ENCODE data around the gene TNS3.
"Not testable (repeated sequence)": the region's sequence is repeated elsewhere in the genome, so short reads cannot be mapped to it uniquely, and the experiment has no call there.

The TNS3 gene

GRCh38 chr7:47559306-47560220 lies 22.3 kb downstream of the TNS3 start:
- DNase-seq, result peak; percentile 19

GRCh38 chr7:47557694-47558670 lies 23.9 kb downstream of the TNS3 start:
- DNase-seq, result peak; percentile 38

DNA sequence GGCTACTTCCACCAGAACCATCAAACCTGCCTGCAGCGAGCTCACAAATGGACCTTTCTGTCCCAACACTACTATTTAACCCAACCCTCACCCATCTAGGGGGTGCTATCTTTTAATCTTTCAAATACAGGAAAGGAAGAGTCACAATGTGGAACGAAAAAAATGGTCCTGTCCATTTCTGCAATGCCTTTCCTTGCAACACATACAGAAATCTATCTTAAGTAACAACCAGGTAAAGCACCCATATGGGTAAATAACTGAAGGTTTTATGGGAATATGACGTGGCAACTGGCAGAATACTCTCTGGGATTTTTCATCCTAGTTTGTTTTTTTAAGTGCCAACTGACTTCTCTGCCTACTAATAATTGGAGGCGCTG lies 24.6 kb downstream of the TNS3 start:
- peak; percentile 1 for DNase-seq

DNA sequence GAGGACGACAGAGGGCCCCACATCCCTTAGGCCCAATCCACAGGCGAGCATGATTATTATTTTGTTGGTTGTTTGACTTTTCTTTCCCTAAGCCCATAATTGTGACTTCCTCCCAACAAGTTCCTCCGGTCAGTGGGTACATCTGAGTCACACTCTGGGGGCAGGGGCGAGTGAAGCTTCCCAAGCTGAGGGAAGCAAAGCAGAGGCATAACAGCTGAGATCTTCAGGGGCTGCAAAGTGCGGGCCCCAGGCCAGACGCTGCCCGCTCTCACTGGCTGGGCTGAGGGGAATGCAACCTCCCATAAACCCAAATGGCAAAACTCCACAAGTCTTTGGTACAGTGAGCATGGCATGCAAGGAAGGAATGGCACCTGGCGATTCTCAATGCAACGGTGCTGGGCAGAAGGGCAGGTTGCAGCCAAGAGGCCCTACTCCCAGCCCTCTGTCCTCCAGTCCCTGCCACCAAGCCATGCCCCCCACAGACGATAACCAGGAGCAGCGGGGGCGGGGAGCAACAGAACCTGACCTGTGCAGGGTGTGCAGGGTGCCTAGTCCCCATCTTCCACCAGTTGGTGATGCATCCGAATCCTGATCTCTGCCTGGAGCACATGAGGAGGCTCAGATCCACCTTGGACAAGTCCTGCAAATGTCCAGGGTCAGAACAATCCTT lies 25.3 kb downstream of the TNS3 start:
- peak; percentile 42 for DNase-seq

- DNase-seq, result no peak
Measured at GRCh38 chr7:47553309-47553708, 28.6 kb downstream of the TNS3 start.

DNA sequence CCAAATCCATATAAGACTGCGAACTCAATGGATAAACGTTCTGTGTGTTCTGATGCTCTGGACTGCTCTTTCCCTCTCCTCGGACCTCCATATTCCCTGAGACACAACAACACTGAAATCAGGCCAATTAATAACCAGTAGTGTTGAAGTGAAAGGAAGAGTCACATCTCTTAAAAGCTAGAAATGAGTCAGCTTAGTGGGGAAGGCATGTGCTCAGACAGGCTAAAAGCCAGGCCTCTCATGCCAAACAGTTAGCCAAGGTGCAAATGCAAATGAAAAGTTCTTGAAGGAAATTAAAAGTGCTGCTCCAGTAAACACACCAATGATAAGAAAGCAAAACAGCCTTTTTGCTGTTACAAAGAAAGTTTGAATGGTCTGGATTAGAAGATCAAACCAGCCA lies 29.3 kb downstream of the TNS3 start:
- no peak for DNase-seq

DNA sequence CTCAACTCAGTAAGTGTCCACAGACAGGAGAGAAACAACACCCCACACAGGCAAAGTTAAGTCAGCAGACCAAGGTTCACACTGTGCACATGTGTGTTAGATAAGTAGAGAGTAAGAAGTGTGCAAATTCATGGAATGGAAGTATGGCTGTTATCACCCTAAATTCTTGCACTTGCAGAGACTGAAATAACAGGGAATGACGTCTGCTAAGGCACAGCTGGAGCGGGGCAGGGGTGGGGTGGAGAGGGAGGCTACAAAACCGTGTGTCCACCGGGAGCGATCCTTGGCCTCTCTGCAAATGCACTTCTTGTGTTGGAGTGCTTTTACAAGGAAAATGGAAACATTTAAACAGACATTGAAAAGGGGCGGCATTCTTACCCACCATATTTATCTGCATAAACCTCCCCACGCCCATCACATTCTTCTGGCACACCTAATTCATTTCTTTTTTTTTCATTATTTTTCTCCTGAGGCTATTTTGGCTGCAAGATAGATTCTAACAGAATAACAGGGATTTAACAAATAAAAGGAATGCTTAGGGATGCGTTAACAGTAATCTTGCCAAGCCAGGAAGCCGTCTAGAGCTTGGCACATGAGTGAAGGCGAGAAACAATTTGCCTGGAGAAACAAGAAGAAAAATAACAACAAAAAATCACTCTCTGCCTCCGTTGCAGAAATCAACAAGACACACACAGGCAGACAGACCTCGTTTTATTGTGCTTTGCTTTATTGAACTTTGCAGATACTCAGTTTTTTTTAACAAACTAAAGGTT lies 30.1 kb downstream of the TNS3 start:
- peak; percentile 84 for DNase-seq

GRCh38 chr7:47550788-47551470 lies 31.0 kb downstream of the TNS3 start:
- DNase-seq, result peak; percentile 28

DNA sequence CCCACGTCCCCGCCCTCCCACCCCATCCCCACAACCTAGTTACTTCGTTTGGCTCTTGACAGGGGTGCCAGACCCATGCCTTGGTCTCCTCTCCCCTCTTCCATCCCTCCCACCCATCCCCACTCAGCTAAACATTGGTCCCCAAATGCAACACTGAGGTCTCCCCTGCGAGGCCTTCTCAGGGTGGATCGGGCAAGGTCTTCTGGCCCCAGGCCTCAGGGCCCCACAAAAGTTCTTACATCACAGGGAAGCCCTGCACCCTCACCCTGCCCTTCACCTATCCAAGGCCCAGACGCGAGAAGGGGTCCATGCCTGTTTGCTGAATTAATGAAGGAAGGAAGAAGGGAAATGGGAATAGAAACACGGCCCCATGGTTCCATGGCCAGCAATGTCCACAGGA lies 32.0 kb downstream of the TNS3 start:
- DNase-seq, result no peak

GRCh38 chr7:47549397-47549796 lies 32.5 kb downstream of the TNS3 start:
- peak; percentile 14 for DNase-seq

DNA sequence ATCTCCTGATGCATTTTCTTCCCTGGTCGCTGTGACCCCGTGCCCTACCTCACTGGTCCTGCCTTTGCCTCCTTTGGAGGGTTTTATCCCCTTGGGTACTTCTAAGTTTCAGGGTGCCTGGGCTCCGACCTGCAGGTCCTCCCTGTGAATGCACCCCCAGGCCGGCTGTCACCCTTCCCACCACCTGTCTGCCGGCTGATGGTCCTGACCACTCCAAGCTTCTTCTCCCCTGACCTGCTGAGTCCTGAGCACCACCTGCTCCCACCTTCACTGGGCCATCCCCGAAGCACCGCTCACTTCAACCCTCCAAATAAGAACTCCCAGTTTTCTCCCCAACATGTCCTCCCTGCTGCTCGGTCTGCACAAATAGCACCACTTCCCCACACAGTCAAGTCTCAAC lies 33.4 kb downstream of the TNS3 start:
- DNase-seq, result peak; percentile 15

- no peak for DNase-seq
Measured at GRCh38 chr7:47546733-47547494, 35.0 kb downstream of the TNS3 start.

DNA sequence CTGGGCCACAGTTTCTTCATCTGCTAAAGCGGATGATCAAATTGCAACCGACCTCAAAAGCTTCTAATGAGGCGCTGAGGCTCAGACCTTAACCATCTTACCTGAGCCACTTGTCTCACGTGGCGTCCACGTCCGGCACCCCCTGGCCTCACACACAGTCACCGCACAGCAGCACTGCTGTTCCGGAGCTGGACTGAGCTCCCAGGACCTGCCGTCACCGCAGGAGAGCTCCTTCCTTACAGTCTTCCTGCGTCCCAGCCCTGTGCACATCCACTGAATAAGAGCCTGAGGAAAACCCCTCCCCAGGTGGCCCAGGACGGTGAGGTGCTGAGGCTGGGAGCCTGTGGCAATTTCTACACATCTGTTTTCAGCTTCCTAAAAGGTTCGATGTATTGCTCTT lies 35.7 kb downstream of the TNS3 start:
- no peak for DNase-seq

GRCh38 chr7:47544416-47544815 lies 37.5 kb downstream of the TNS3 start:
- no peak for DNase-seq

GRCh38 chr7:47543714-47544113 lies 38.2 kb downstream of the TNS3 start:
- no peak for DNase-seq

GRCh38 chr7:47543056-47543455 lies 38.9 kb downstream of the TNS3 start:
- DNase-seq, result no peak

DNA sequence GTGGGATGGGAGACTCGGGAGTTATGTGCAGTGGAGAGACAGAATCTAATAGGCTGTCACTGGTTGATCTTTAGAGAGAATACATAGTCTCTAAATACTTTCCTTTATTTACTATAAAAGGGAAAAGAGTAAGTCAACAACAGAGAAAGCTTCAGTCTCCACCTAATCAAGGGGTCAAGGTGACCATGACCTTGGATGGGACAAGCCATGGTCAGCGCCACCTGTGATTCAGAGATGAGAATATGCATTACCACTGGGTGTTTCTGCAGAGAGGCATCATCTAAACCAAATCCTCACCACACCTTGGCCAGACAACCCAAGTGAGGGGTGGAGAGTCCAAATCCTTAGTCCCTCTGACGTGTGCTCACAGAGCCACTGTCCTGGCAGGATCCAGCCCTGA lies 39.9 kb downstream of the TNS3 start:
- DNase-seq, result no peak

DNA sequence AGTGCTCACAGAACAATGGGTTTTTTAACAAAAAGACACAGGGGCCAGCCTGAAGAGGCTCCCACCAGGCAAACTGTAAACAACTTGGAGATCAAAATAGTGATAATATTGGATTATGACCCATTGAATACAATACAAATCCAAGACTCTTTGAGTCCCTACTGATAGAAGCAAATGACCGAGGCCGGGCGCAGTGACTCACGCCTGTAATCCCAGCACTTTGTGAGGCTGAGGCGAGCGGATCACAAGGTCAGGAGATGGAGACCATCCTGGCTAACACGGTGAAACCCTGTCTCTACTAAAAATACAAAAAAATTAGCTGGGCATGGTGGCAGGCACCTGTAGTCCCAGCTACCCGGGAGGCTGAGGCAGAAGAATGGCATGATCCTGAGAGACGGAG lies 40.4 kb downstream of the TNS3 start:
- not testable (repeated sequence) for DNase-seq

GRCh38 chr7:47540387-47541350 lies 41.2 kb downstream of the TNS3 start:
- peak; percentile 50 for DNase-seq

DNA sequence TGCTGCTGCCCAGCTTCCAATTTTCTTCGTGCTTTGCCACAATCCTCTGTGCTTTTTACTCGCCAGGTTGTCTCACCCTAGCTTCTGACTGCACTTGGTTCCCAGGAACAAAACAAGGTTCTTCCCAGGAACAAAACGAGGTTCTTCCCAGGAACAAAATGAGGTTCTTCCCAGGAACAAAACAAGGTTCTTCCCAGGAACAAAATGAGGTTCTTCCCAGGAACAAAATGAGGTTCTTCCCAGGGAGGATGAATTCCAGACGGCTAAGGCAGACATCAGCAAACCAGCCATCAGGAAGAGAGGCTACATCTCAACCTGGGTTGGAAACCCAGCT lies 41.9 kb downstream of the TNS3 start:
- no peak for DNase-seq

Data from left hindlimb (tissue), 1 donor.